Cardiac muscle cell (in vitro differentiated cells and primary cell): Measurements from ENCODE around the gene KCNH6. TPM values are rescaled to one million over a fixed set of nuclear protein-coding genes. Genes with fewer than 3 reads are reported as not detected.

Source experiments
- DNase-seq, 2 donors: peaks; one replicate each; pipeline versions ENCODE4 v3.0.0 to v3.0.0-alpha.2; 2010 to 2017; ENCODE audit warnings: low read depth in 1 of 2, low spot score in 1 of 2
- H3K27ac ChIP-seq: fragments of 200-600 bp; sonication (generic); 2 replicates; pipeline ENCODE4 v1.5.1; 2016
- H3K27me3 ChIP-seq: fragments of 200-600 bp; sonication (generic); 2 replicates; pipeline ENCODE4 v1.6.0; 2016; ENCODE audit warnings: control low read depth
- H3K36me3 ChIP-seq: fragments of 200-600 bp; sonication (generic); 2 replicates; pipeline ENCODE4 v1.5.1; 2016; ENCODE audit warnings: control low read depth
- H3K4me1 ChIP-seq: fragments of 200-600 bp; sonication (generic); 2 replicates; pipeline ENCODE4 v1.8.1; 2017; ENCODE audit warnings: low read depth, mild to moderate bottlenecking, mixed run types
- H3K4me3 ChIP-seq: fragments of 200-600 bp; sonication (generic); 2 replicates; pipeline ENCODE4 v1.5.1; 2016; ENCODE audit warnings: mild to moderate bottlenecking
- H3K9me3 ChIP-seq: fragments of 200-600 bp; sonication (generic); 2 replicates; pipeline ENCODE4 v1.5.1; 2017; ENCODE audit warnings: low read depth, mild to moderate bottlenecking, control low read depth
- CTCF ChIP-seq: IDR thresholded peaks from 2 replicates; pipeline ENCODE4 v1.5.1; 2012; ENCODE audit warnings: low read depth, mild to moderate bottlenecking, low read length
- polyA plus RNA-seq: library from polyadenylated mRNA; unstranded; fragments of >200 nt; fragmentation: Nextera tagmentation; extraction: Ambion mirVana; gene quantifications from 2 replicates; pipeline ENCODE4 v1.2.1, GENCODE V29; 2016
- total RNA-seq: library from RNA; depleted of rRNA; stranded (reverse); fragments of >200 nt; gene quantifications from 2 replicates; pipeline ENCODE4 v1.2.3, GENCODE V29; 2016

Gene KCNH6
- total and polyA plus RNA-seq, 2 experiments from 2014 or later: 0.06 to 0.44 TPM

- no peak overlapping the region for H3K27ac ChIP-seq
- peaks cover 11% of the 10 kb centered on the region for H3K27me3 ChIP-seq
- no peaks in the 10 kb centered on the region for H3K36me3 ChIP-seq
- no peaks in the 10 kb centered on the region for H3K4me1 ChIP-seq
- TF ChIP-seq CTCF: no peak
- DNase-seq: no peak
- H3K9me3 ChIP-seq: no peaks in the 10 kb centered on the region
- H3K4me3 ChIP-seq: no peak overlapping the region
Observed at GRCh38 chr17:63480192-63480784, 42.9 kb upstream of the KCNH6 start.

DNA sequence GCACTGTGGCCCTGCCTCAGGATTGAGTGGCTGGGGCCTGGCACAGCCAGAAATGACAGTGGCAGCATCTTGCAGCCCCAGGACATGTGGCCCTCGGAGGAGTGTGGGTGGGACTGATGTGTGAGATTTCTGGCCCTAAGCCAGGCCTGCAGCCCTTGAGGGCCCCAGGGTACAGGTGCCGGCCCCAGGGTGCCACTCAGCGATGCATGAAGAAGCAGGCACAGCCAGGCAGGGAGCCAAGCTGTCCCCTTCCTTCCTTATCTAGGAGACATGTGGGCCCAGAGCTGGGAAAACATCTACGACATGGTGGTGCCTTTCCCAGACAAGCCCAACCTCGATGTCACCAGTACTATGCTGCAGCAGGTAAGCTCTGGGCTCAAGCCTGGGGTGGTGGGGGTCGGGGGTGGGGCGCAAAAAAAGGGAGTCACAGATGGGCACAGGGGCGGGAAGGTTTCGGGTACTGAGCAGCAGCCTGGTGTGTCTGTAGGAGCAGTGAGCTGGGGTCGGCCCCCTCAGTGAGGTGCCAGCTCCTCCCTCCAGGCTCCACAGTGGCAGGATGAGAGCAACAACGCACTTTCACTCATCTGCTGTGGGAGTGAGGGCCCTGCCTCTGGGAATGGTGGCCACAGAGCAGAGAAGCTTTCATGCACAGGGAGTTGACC lies 42.2 kb upstream of the KCNH6 start:
- TF ChIP-seq CTCF: no peak
- Histone ChIP-seq H3K27ac (no peak overlapping the region), H3K27me3 (peaks cover 11% of the 10 kb centered on the region), H3K4me3 (no peak overlapping the region), H3K4me1 (no peaks in the 10 kb centered on the region), H3K9me3 (no peaks in the 10 kb centered on the region), H3K36me3 (no peaks in the 10 kb centered on the region)
- DNase-seq: no peak

DNA sequence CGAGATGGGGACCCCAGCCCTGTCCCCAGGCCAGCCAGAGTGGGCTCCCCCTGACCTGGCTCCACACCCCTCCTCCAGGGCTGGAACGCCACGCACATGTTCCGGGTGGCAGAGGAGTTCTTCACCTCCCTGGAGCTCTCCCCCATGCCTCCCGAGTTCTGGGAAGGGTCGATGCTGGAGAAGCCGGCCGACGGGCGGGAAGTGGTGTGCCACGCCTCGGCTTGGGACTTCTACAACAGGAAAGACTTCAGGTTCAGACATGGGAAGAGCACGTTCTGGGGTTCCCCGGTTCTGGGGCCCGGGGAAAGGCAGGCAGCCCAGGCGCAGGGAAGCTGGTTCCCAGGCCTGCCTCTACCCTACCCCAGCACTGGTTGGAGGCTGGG lies 41.7 kb upstream of the KCNH6 start:
- Histone ChIP-seq H3K27me3 (peaks cover 11% of the 10 kb centered on the region), H3K36me3 (no peaks in the 10 kb centered on the region), H3K27ac (no peak overlapping the region), H3K4me3 (no peak overlapping the region), H3K9me3 (no peaks in the 10 kb centered on the region), H3K4me1 (no peaks in the 10 kb centered on the region)
- no peak for TF ChIP-seq CTCF
- no peak for DNase-seq

DNA sequence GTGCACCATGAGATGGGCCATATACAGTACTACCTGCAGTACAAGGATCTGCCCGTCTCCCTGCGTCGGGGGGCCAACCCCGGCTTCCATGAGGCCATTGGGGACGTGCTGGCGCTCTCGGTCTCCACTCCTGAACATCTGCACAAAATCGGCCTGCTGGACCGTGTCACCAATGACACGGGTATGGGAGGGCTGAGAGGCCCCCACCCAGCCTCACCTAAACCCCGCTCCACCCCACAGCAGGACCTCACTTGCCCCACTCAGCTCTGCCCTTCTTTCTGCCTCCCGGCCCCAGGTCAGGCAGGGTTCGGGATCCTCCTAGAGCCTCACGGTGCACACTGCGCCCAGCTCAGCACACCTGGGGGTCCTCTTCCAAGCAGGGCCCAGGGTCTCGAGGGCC lies 40.6 kb upstream of the KCNH6 start:
- H3K27ac ChIP-seq: no peak overlapping the region
- no peak for DNase-seq
- no peaks in the 10 kb centered on the region for H3K4me1 ChIP-seq
- TF ChIP-seq CTCF: no peak
- H3K9me3 ChIP-seq: no peaks in the 10 kb centered on the region
- no peaks in the 10 kb centered on the region for H3K36me3 ChIP-seq
- no peak overlapping the region for H3K4me3 ChIP-seq
- peaks cover 11% of the 10 kb centered on the region for H3K27me3 ChIP-seq

DNA sequence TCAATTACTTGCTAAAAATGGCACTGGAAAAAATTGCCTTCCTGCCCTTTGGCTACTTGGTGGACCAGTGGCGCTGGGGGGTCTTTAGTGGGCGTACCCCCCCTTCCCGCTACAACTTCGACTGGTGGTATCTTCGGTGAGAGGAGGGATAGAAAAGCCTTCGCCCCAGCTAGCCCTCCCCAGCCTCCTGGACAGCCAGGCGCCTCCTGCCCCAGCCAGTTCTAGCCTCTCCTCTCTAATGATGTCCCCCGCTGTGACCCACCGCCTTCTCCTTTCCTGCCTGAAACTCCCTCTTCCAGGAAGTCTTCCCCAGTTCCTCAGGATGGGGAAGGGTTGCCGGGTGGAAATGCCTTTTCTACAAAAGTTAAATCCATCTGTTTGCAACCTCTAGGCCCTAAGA lies 40.1 kb upstream of the KCNH6 start:
- H3K4me3 ChIP-seq: no peak overlapping the region
- no peaks in the 10 kb centered on the region for H3K9me3 ChIP-seq
- TF ChIP-seq CTCF: no peak
- H3K4me1 ChIP-seq: no peaks in the 10 kb centered on the region
- H3K27ac ChIP-seq: no peak overlapping the region
- peaks cover 6% of the 10 kb centered on the region for H3K27me3 ChIP-seq
- no peak for DNase-seq
- no peaks in the 10 kb centered on the region for H3K36me3 ChIP-seq
